Measurements from ENCODE around the gene P3H4. TPM values are rescaled to one million over a fixed set of nuclear protein-coding genes. Genes with fewer than 3 reads are reported as not detected.

Gene P3H4
- total and polyA plus RNA-seq, 2 donors (not counting 3 experiments of a cell fraction or from before 2014, with no cell fraction given) = 39.2 to 58.3 TPM

DNA sequence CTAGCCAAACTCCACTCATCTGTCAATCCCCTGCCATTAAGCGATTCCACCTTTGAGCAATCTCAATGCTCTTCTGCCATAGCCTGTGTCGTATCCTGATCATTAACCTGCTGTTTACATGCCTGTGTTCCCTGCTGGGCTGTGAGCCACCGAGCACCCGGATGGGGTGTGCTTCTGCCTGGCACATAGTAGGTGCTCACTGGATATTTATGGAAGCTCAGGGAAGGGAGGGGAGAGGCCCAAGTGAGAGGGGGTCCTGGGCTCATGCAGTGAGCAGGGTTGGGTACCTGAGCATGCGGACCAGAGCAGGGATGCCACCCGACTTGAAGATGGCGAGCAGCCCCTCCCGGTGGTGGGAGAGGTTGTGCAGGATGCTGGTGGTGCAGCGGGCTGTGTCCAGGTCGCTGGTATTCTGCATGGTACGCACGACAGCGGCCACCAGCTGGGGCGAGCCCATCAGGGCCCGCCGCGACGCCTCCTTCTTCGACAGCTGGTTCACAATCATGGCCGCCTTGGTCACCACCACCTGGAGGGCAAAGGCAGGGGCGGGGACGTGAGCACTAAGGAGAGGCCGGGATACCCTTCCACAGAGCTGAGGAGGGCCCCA, 43.0 kb downstream of the P3H4 start:
- no peaks in the 10 kb centered on the region for H4K20me1 ChIP-seq (replicated peaks; ENCODE audit: control insufficient read depth, extremely low read depth, insufficient read depth, low read length)
- no peaks in the 10 kb centered on the region for H3K9me3 ChIP-seq (replicated peaks; ENCODE audit: control insufficient read depth, insufficient read depth, low read length)
- no peak overlapping the region for H3K9ac ChIP-seq (replicated peaks; ENCODE audit: extremely low read depth, insufficient read depth, low read length)
- ChIA-PET POLR2A (interaction anchor here (1.5 kb wide), 2 partner anchors 9 to 17 kb away, joined by 4 to 6 read pairs; no protein-coding TSS in a partner anchor), CTCF (interaction anchor here (0.5 to 5.7 kb wide), 2 partner anchors 18 to 36 kb away, joined by 3 to 25 read pairs; partner anchors contain the start of gene JUP)
- no peak overlapping the region for H2AFZ ChIP-seq (ENCODE audit: low read depth, low read length)
- dilution Hi-C loops (cut with MboI; ENCODE audit: extremely low pct_ligation_motif_present, low sequenced_read_pairs) = no loop called here
- H3K4me2 ChIP-seq (ENCODE audit: insufficient read depth, low read length) = no peak overlapping the region
- FAIRE-seq = no peak
- TF ChIP-seq GATA2 (IDR thresholded peaks at IDR 0.05; ENCODE audit: insufficient read depth, insufficient read length, low read depth, low read length) = no peak
- no peak for TF ChIP-seq JUN (IDR thresholded peaks at IDR 0.05; ENCODE audit: borderline replicate concordance, insufficient read depth, insufficient read length, low read depth)
- TF ChIP-seq, protein P1, sequence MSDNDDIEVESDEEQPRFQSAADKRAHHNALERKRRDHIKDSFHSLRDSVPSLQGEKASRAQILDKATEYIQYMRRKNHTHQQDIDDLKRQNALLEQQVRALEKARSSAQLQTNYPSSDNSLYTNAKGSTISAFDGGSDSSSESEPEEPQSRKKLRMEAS (IDR thresholded peaks at IDR 0.05; ENCODE audit: insufficient read depth, insufficient read length) = no peak
- no peak for TF ChIP-seq EZH2 (IDR thresholded peaks at IDR 0.05; ENCODE audit: borderline replicate concordance, low read depth, low read length, severe bottlenecking)
- TF ChIP-seq FOS (IDR thresholded peaks at IDR 0.05; ENCODE audit: borderline replicate concordance, insufficient read depth, low read length) = no peak
- TF ChIP-seq CTCF (IDR thresholded peaks at IDR 0.05; ENCODE audit: extremely low read depth in 1 of 2, insufficient read depth in 1 of 2, low read depth in 1 of 2, low read length in 2 of 2) = no peak
- no peak for TF ChIP-seq POLR2A (IDR thresholded peaks at IDR 0.05; ENCODE audit: low read depth, low read length)
- TF ChIP-seq POLR2AphosphoS5 (IDR thresholded peaks at IDR 0.05; ENCODE audit: insufficient read depth, low read depth, low read length) = no peak
- TF ChIP-seq MYC (IDR thresholded peaks at IDR 0.05; ENCODE audit: low read depth, low read length) = no peak
- intact Hi-C loops (cut with micrococcal nuclease) = no loop called here
- H3K4me3 ChIP-seq (replicated peaks in 1 of 3; ENCODE audit: insufficient read depth in 1 of 3, low read depth in 1 of 3, low read length in 3 of 3) = no peak overlapping the region
- H3K9me1 ChIP-seq (replicated peaks; ENCODE audit: control insufficient read depth, extremely low read depth, insufficient read depth, low read length) = no peaks in the 10 kb centered on the region
- peaks cover 12 to 65% of the 10 kb centered on the region in 2 experiments for H3K36me3 ChIP-seq (ENCODE audit: control insufficient read depth in 2 of 2, extremely low read depth in 1 of 2, insufficient read depth in 2 of 2, low read length in 2 of 2)
- no peaks in the 10 kb centered on the region for H3K79me2 ChIP-seq (ENCODE audit: control insufficient read depth, insufficient read depth, low read length)
- no peak for DNase-seq (ENCODE audit: low read depth, low spot score)
- TSS peak; percentile 43 for BruUV-seq (replicated peaks)
- peaks cover 11% of the 10 kb centered on the region for H3K4me1 ChIP-seq (ENCODE audit: control insufficient read depth, extremely low read depth, insufficient read depth, low read length)
- H3K27ac ChIP-seq (ENCODE audit: insufficient read depth, low read depth, low read length) = no peak overlapping the region
- no peaks in the 10 kb centered on the region for H3K27me3 ChIP-seq (ENCODE audit: control insufficient read depth in 2 of 2, insufficient read depth in 2 of 2, low read length in 2 of 2)

Measured in endothelial cell of umbilical vein (primary cell).